ENCODE data around the gene PLCL1.

DNA sequence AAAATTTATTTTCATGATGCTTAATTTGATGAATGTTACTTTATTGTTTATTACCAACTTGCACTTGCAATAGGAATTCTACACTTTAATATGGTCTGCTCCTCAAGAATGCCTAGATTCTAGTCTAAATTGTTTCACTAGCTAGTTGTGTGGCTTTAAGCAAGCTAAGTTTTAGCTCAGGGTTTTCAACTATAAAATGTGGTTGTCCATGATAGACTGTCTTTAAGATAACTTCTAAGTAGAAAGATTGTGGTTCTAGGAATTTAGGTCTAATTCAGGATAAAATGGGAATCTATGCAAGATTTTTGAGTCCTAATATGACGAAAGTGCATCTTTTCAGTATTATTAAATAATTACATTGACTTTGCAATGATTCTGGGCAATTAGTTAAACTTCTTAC, 294.0 kb downstream of the PLCL1 start:
- no peak for TF ChIP-seq CTCF (conservative IDR thresholded peaks at IDR 0.05)
- no peak for TF ChIP-seq ZFX (IDR thresholded peaks at IDR 0.05)
